K562 (cell line): ENCODE data around the gene FIZ1. TPM values are rescaled to one million over a fixed set of nuclear protein-coding genes. Genes with fewer than 3 reads are reported as not detected.

Experiments
- ARNT ChIP-seq, 2 experiments: fragments of 450-650 bp; IDR thresholded peaks; 2 replicates each; pipeline ENCODE4 v1.6.1; 2016; ENCODE audit warnings: mild to moderate bottlenecking in 1 of 2
- ASH1L ChIP-seq: fragments of 450-650 bp; IDR thresholded peaks from 2 replicates; pipeline ENCODE4 v1.6.1; 2018; ENCODE audit warnings: borderline replicate concordance, mild to moderate bottlenecking, low read depth; ENCODE audit not compliant: partially characterized antibody
- CHCHD3 ChIP-seq: fragments of 250-450 bp; sonication (Bioruptor Pico); IDR thresholded peaks from 2 replicates; pipeline ENCODE4 v2.1.2; 2022; ENCODE audit warnings: mild to moderate bottlenecking
- GATAD2A ChIP-seq: fragments of 450-650 bp; IDR thresholded peaks from 2 replicates; pipeline ENCODE4 v1.6.1; 2017
- HMG20A ChIP-seq: fragments of 450-650 bp; formaldehyde crosslinking; conservative IDR thresholded peaks from 2 replicates; pipeline ENCODE4 v1.4.0; 2020; ENCODE audit warnings: mild to moderate bottlenecking, mixed read lengths
- HOXB6 ChIP-seq: fragments of 250-450 bp; sonication (Bioruptor Pico); IDR thresholded peaks from 2 replicates; pipeline ENCODE4 v1.5.1; 2022; ENCODE audit warnings: mild to moderate bottlenecking, borderline replicate concordance
- MBD1 ChIP-seq: fragments of 250-450 bp; sonication (Bioruptor Pico); IDR thresholded peaks from 2 replicates; pipeline ENCODE4 v1.8.0; 2022; ENCODE audit warnings: inconsistent platforms
- NCOA2 ChIP-seq, 2 experiments: fragments of 450-650 bp; IDR thresholded peaks; 2 replicates each; pipeline ENCODE4 v1.6.1; 2018; ENCODE audit warnings: mild to moderate bottlenecking in 2 of 2, moderate library complexity in 1 of 2; ENCODE audit not compliant: partially characterized antibody in 2 of 2
- RBM15 ChIP-seq: fragments of 200-400 bp; formaldehyde crosslinking; IDR thresholded peaks from 2 replicates; pipeline ENCODE4 v1.6.1; 2018; ENCODE audit warnings: mild to moderate bottlenecking, low read length, moderate library complexity; ENCODE audit not compliant: insufficient read depth
- STAG1 ChIP-seq: sonication (generic); formaldehyde crosslinking; IDR thresholded peaks from 2 replicates; pipeline ENCODE4 v1.5.0; 2020; ENCODE audit warnings: missing genetic modification reagents, borderline replicate concordance
- TBL1XR1 ChIP-seq, 2 experiments: IDR thresholded peaks; 2 replicates each; pipeline ENCODE4 v1.6.1; 2012; ENCODE audit warnings: improper control_type of control experiment in 2 of 2, low read length in 2 of 2, mild to moderate bottlenecking in 1 of 2
- THRAP3 ChIP-seq: fragments of 450-650 bp; IDR thresholded peaks from 2 replicates; pipeline ENCODE4 v1.6.1; 2016; ENCODE audit warnings: mild to moderate bottlenecking, inconsistent platforms, borderline replicate concordance
- TSHZ1 ChIP-seq: fragments of 250-450 bp; sonication (Bioruptor Pico); IDR thresholded peaks from 2 replicates; pipeline ENCODE4 v1.4.0; 2020; ENCODE audit warnings: mild to moderate bottlenecking, moderate library complexity
- ZKSCAN3 ChIP-seq: fragments of 250-450 bp; sonication (Bioruptor Pico); IDR thresholded peaks from 2 replicates; pipeline ENCODE4 v1.4.0; 2020
- ZNF134 ChIP-seq: fragments of 250-450 bp; sonication (Bioruptor Pico); conservative IDR thresholded peaks from 2 replicates; pipeline ENCODE4 v1.4.0; 2020
- ZNF184 ChIP-seq: sonication (generic); formaldehyde crosslinking; IDR thresholded peaks from 2 replicates; pipeline ENCODE4 v1.5.0; 2020; ENCODE audit warnings: missing genetic modification reagents
- ZNF217 ChIP-seq: sonication (generic); formaldehyde crosslinking; IDR thresholded peaks from 2 replicates; pipeline ENCODE4 v1.8.0; 2022; ENCODE audit warnings: mild to moderate bottlenecking, missing genetic modification reagents
- polyA plus RNA-seq, 8 experiments: library from polyadenylated mRNA; depleted of rRNA in 4 of 8; stranded (reverse) in 5 of 8; unstranded in 3 of 8; fragments of >200 nt; fragmentation: Nextera tagmentation in 2 of 8; fragmentation: Illumina TruSeq in 1 of 8; extraction: Ambion mirVana in 2 of 8; extraction: Trizol in 1 of 8; gene quantifications; 2 replicates each; pipeline versions ENCODE4 v1.2.1 to v1.2.3, GENCODE V29; 2011 to 2014; ENCODE audit warnings: inconsistent platforms in 1 of 8, missing spikeins in 1 of 8
- total RNA-seq, 7 experiments: library from RNA; depleted of rRNA in 6 of 7; stranded (reverse); fragments of >200 nt in 6 of 7; fragmentation: Illumina TruSeq in 2 of 7; extraction: Trizol in 2 of 7; gene quantifications; 2 replicates each; pipeline versions ENCODE4 v1.2.1 to v1.2.3, GENCODE V29; 2011 to 2021; ENCODE audit warnings: low replicate concordance in 1 of 7
- TF ChIP-seq, protein P1 (sequence below): fragments of 200-400 bp; formaldehyde crosslinking; IDR thresholded peaks from 2 replicates; pipeline ENCODE4 v1.6.1; 2017; ENCODE audit warnings: mild to moderate bottlenecking, low read depth, low read length, moderate library complexity
- TF ChIP-seq, protein P2 (sequence below): fragments of 450-650 bp; IDR thresholded peaks from 2 replicates; pipeline ENCODE4 v1.7.0; 2016; ENCODE audit warnings: borderline replicate concordance

Gene FIZ1
- total and polyA plus RNA-seq, 9 of the 15 experiments (the other 6 are each of a cell fraction or from before 2014, with no cell fraction given) = 0.79 to 17.5 (median 5.5) TPM

DNA sequence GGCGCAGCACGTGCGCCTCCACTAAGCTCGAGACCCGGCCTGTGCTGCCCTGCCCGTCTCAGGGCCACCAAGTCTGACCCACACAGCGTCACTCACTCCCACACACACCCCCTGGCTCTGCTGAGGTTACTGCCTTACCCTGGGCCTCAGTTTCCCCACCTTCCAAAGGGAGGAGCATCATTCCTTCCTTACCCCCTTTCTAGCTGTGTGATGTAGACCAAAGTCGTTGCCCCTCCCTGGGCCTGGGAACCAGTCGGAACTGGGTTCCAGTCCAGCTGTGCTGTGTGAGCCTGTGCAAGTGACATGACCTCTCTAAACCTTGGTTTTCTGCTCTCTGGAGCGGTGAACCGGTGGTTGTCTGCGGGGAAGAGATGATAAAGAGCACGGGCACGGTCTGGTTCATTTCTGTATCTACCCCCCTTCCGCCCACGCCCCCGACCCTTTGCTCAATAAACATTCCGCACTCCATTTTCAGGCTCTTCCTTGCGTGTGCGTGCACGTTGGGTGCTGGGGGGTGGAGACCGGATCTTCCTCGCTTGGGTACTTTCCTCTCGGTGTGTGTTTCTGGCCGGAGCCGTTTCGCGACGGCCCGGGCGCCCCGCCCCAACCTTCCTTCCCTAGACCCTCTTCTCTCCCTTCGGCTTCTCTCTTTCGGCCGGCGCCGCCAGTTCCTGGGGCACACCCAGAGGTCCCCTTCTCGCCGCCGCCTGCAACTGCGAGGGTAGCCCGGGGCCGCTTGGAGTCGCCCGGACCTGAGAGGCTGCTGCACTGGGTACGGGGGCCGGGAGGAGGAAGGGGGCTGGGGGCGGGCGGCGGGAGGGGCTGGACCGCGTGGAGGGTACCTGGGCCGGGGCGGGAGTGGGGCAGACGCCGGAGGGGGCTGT is 43.9 kb upstream of the FIZ1 start, which contains the start of gene ZNF581 (continued):
- TF ChIP-seq ASH1L (no peak), MBD1 (CRISPR knock-in tag) (no peak), TSHZ1 (CRISPR knock-in tag) (no peak), STAG1 (CRISPR knock-in tag) (no peak), HMG20A (CRISPR knock-in tag) (no peak), TBL1XR1 (IDR thresholded peaks at IDR 0.05; ENCODE audit: low read length in 2 of 2) (peak in 1 of 2 experiments; percentile 60; a peak in 1 of 4 replicates), HOXB6 (CRISPR knock-in tag) (no peak), ZNF184 (no peak), GATAD2A (peak; percentile 80), CHCHD3 (no peak), ZNF217 (CRISPR knock-in tag) (no peak), ZNF134 (CRISPR knock-in tag) (no peak), RBM15 (no peak), ARNT (IDR thresholded peaks at IDR 0.05) (peak; percentile 56 to 73; a peak in 2 of 4 replicates), ZKSCAN3 (no peak), NCOA2 (IDR thresholded peaks at IDR 0.05; ENCODE audit: partially characterized antibody in 2 of 2) (no peak), THRAP3 (no peak)
- TF ChIP-seq, protein P1, sequence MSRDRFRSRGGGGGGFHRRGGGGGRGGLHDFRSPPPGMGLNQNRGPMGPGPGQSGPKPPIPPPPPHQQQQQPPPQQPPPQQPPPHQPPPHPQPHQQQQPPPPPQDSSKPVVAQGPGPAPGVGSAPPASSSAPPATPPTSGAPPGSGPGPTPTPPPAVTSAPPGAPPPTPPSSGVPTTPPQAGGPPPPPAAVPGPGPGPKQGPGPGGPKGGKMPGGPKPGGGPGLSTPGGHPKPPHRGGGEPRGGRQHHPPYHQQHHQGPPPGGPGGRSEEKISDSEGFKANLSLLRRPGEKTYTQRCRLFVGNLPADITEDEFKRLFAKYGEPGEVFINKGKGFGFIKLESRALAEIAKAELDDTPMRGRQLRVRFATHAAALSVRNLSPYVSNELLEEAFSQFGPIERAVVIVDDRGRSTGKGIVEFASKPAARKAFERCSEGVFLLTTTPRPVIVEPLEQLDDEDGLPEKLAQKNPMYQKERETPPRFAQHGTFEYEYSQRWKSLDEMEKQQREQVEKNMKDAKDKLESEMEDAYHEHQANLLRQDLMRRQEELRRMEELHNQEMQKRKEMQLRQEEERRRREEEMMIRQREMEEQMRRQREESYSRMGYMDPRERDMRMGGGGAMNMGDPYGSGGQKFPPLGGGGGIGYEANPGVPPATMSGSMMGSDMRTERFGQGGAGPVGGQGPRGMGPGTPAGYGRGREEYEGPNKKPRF = no peak
- TF ChIP-seq, protein P2, sequence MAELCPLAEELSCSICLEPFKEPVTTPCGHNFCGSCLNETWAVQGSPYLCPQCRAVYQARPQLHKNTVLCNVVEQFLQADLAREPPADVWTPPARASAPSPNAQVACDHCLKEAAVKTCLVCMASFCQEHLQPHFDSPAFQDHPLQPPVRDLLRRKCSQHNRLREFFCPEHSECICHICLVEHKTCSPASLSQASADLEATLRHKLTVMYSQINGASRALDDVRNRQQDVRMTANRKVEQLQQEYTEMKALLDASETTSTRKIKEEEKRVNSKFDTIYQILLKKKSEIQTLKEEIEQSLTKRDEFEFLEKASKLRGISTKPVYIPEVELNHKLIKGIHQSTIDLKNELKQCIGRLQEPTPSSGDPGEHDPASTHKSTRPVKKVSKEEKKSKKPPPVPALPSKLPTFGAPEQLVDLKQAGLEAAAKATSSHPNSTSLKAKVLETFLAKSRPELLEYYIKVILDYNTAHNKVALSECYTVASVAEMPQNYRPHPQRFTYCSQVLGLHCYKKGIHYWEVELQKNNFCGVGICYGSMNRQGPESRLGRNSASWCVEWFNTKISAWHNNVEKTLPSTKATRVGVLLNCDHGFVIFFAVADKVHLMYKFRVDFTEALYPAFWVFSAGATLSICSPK = no peak
